HCT116 (cell line): ENCODE measurements around the gene PSME1. TPM values are rescaled to one million over a fixed set of nuclear protein-coding genes. Genes with fewer than 3 reads are reported as not detected.

ENCODE experiments used
- ATAC-seq: fragments of 200-7000 bp; cut with Tn5 transposase; 2 replicates; pipeline ENCODE4 v1.9.1; 2020; ENCODE audit warnings: mild to moderate bottlenecking, moderate library complexity
- BruUV-seq: library from RNA; stranded (reverse); fragments of 400-500 nt; replicated peaks from 2 replicates; lab custom pipeline; 2021; lab: Mats Ljungman, UMichigan
- CTCF ChIA-PET: fragments of 300-600 bp; sonication (Branson Sonifier 250); formaldehyde crosslinking; loops from one replicate; lab custom pipeline; 2021; ENCODE audit warnings: antibody characterized with exemption; lab: Charles Lee
- POLR2A ChIA-PET: fragments of 300-600, 350-600 bp; sonication (Branson Sonifier 250); formaldehyde crosslinking; loops from one replicate; lab custom pipeline; 2021; ENCODE audit warnings: antibody characterized with exemption; lab: Charles Lee
- RAD21 ChIA-PET, 2 experiments: fragments of 300-600 bp; sonication (Branson Sonifier 250); formaldehyde crosslinking; loops; one replicate each; lab custom pipeline; 2023; ENCODE audit warnings: low total read pairs in 2 of 2; ENCODE audit not compliant: uncharacterized antibody in 2 of 2, unreplicated experiment in 2 of 2, low non-redundant PET in 1 of 2; lab: Charles Lee
- DNase-seq: peaks from one replicate; pipeline ENCODE4 v3.0.0-alpha.2; 2010; ENCODE audit warnings: low read depth, low spot score
- H2AFZ ChIP-seq: fragments of 200-600 bp; shearing (Covaris generic), sonication (generic); 2 replicates; pipeline ENCODE4 v1.6.1; 2017; ENCODE audit warnings: low read depth, mixed run types, mixed read lengths, antibody characterized with exemption, low read length; ENCODE audit not compliant: poor library complexity, severe bottlenecking
- H3K27ac ChIP-seq: 2 replicates; pipeline ENCODE4 v1.5.1; 2012; ENCODE audit warnings: low read depth, low read length
- H3K27me3 ChIP-seq: fragments of 200-600 bp; sonication (generic); 2 replicates; pipeline ENCODE4 v1.6.1; 2016; ENCODE audit warnings: mixed run types, low read length, mixed read lengths; ENCODE audit not compliant: insufficient read depth
- H3K36me3 ChIP-seq, 2 experiments: fragments of 200-500 bp in 1 of 2; fragments of 200-600 bp in 1 of 2; sonication (Bioruptor generic) in 1 of 2; sonication (generic) in 1 of 2; 2 replicates each; pipeline versions ENCODE4 v1.5.1 to v1.6.1; 2014 to 2016; ENCODE audit warnings: low read length in 2 of 2, inconsistent platforms in 1 of 2, mixed read lengths in 1 of 2, mixed run types in 1 of 2; ENCODE audit not compliant: insufficient read depth in 2 of 2, control insufficient read depth in 1 of 2
- H3K4me1 ChIP-seq, 2 experiments: fragments of 200-600 bp in 1 of 2; sonication (generic) in 1 of 2; 2 replicates each; pipeline versions ENCODE4 v1.5.1 to v1.6.1; 2012 to 2017; ENCODE audit warnings: low read length in 2 of 2, inconsistent platforms in 1 of 2, mild to moderate bottlenecking in 1 of 2, mixed read lengths in 1 of 2, mixed run types in 1 of 2, moderate library complexity in 1 of 2; ENCODE audit not compliant: insufficient read depth in 2 of 2, control insufficient read depth in 1 of 2
- H3K4me2 ChIP-seq: fragments of 200-600 bp; sonication (generic); 2 replicates; pipeline ENCODE4 v1.6.1; 2017; ENCODE audit warnings: mixed run types, low read length, mixed read lengths
- H3K4me3 ChIP-seq, 2 experiments: fragments of 200-600 bp in 1 of 2; sonication (generic) in 1 of 2; replicated peaks in 1 of 2; 2 replicates each; pipeline ENCODE4 v1.5.1; 2011 to 2016; ENCODE audit warnings: low read length in 2 of 2, control low read depth in 1 of 2, low read depth in 1 of 2, mild to moderate bottlenecking in 1 of 2, mixed read lengths in 1 of 2, mixed run types in 1 of 2
- H3K79me2 ChIP-seq: fragments of 200-600 bp; sonication (generic); 2 replicates; pipeline ENCODE4 v1.6.1; 2017; ENCODE audit warnings: mild to moderate bottlenecking, mixed run types, low read length, moderate library complexity, mixed read lengths; ENCODE audit not compliant: insufficient read depth
- H3K9ac ChIP-seq: fragments of 200-600 bp; sonication (generic); 2 replicates; pipeline ENCODE4 v1.6.1; 2016; ENCODE audit warnings: low read length, mixed read lengths
- H3K9me2 ChIP-seq: fragments of 200-600 bp; sonication (generic), shearing (Covaris generic); 2 replicates; pipeline ENCODE4 v1.6.1; 2017; ENCODE audit warnings: mixed run types, mild to moderate bottlenecking, moderate library complexity; ENCODE audit not compliant: insufficient read depth
- H3K9me3 ChIP-seq, 2 experiments: fragments of 200-500 bp in 1 of 2; fragments of 200-600 bp in 1 of 2; sonication (Bioruptor generic) in 1 of 2; sonication (generic) in 1 of 2; 2 replicates each; pipeline ENCODE4 v1.6.1; 2014 to 2017; ENCODE audit warnings: low read length in 2 of 2, mixed read lengths in 2 of 2, inconsistent platforms in 1 of 2, low read depth in 1 of 2, mild to moderate bottlenecking in 1 of 2, mixed run types in 1 of 2, moderate library complexity in 1 of 2; ENCODE audit not compliant: control insufficient read depth in 1 of 2, insufficient read depth in 1 of 2
- H4K20me1 ChIP-seq: fragments of 200-600 bp; sonication (generic), shearing (Covaris generic); 2 replicates; pipeline ENCODE4 v1.6.1; 2017; ENCODE audit warnings: mixed run types, mild to moderate bottlenecking, moderate library complexity; ENCODE audit not compliant: insufficient read depth
- CEBPB ChIP-seq: IDR thresholded peaks from 2 replicates; pipeline ENCODE4 v1.6.1; 2012; ENCODE audit warnings: low read depth
- EGR1 ChIP-seq: IDR thresholded peaks from 2 replicates; pipeline ENCODE4 v1.6.1; 2012; ENCODE audit warnings: low read depth
- ELF1 ChIP-seq: IDR thresholded peaks from 2 replicates; pipeline ENCODE4 v1.6.1; 2012; ENCODE audit warnings: low read depth, borderline replicate concordance
- EZH2 ChIP-seq: fragments of 200-600 bp; sonication (generic); IDR thresholded peaks from 2 replicates; pipeline ENCODE4 v1.6.1; 2017; ENCODE audit warnings: antibody characterized with exemption, mixed run types
- EZH2phosphoT487 ChIP-seq: fragments of 200-600 bp; IDR thresholded peaks from 2 replicates; pipeline ENCODE4 v1.6.1; 2018; ENCODE audit warnings: antibody characterized with exemption, borderline replicate concordance
- POLR2AphosphoS5 ChIP-seq: IDR thresholded peaks from 2 replicates; pipeline ENCODE4 v1.6.1; 2011; ENCODE audit warnings: mild to moderate bottlenecking, low read depth, low read length, moderate library complexity
- SP1 ChIP-seq: IDR thresholded peaks from 2 replicates; pipeline ENCODE4 v1.6.1; 2012; ENCODE audit warnings: low read depth
- ZNF274 ChIP-seq: fragments of 200-500 bp; sonication (Bioruptor generic); IDR thresholded peaks from 2 replicates; pipeline ENCODE4 v1.6.1; 2014; ENCODE audit warnings: mild to moderate bottlenecking, low read depth, low read length, inconsistent platforms
- intact Hi-C: fragments of 100-400 bp; cut with micrococcal nuclease; formaldehyde crosslinking; loops from 2 replicates; pipeline ENCODE4 v1.10.0; 2022
- total RNA-seq: library from RNA; stranded (reverse); gene quantifications from one replicate; pipeline ENCODE4 v1.2.1, GENCODE V29; 2021; ENCODE audit not compliant: unreplicated experiment
- TF ChIP-seq, protein P1 (sequence below): IDR thresholded peaks from 2 replicates; pipeline ENCODE4 v1.6.1; 2011; ENCODE audit warnings: mild to moderate bottlenecking, low read length, moderate library complexity; ENCODE audit not compliant: insufficient replicate concordance; ENCODE audit errors: extremely low read depth
- TF ChIP-seq, protein P2 (sequence below): IDR thresholded peaks from 2 replicates; pipeline ENCODE4 v1.6.1; 2012

The PSME1 gene
- total RNA-seq, 1 experiment from 2014 or later: 174 TPM

DNA sequence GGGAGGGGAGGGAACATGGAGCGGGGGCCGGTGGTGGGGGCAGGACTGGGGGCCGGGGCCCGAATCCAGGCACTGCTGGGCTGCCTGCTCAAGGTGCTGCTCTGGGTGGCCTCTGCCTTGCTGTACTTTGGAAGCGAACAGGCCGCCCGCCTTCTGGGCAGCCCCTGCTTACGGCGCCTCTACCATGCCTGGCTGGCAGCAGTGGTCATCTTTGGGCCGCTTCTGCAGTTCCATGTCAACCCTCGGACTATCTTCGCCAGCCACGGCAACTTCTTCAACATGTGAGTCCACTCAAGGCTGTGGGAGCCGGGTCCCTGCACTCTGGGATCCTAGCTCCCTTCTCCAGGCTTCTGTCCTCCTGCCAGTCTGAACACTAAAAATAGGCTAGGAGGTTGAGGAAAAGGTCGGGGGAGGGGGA is 4.4 kb upstream of the PSME1 start:
- Histone ChIP-seq H3K9ac (no peak overlapping the region), H3K79me2 (peaks cover 1% of the 10 kb centered on the region; the same call in 1 of the 2 replicates), H3K4me1 (peaks cover 7 to 9% of the 10 kb centered on the region in 2 experiments; a peak in 3 of 4 replicates), H2AFZ (no peak overlapping the region), H3K4me2 (no peak overlapping the region), H3K9me2 (no peaks in the 10 kb centered on the region), H4K20me1 (no peaks in the 10 kb centered on the region), H3K9me3 (no peaks in the 10 kb centered on the region), H3K4me3 (no peak overlapping the region), H3K36me3 (no peaks in the 10 kb centered on the region), H3K27ac (no peak overlapping the region), H3K27me3 (no peaks in the 10 kb centered on the region)
- no TSS peak for BruUV-seq
- ChIA-PET POLR2A (interaction anchor here (3.0 kb wide), 1 partner anchor 17 kb away, joined by 8 read pairs; the partner anchor contains the start of genes DCAF11 and NRL), CTCF (no interaction called here), RAD21 (no interaction called here)
- no peak for ATAC-seq
- intact Hi-C loops: no loop called here
- no peak for DNase-seq
- TF ChIP-seq SP1 (no peak), EGR1 (no peak), POLR2AphosphoS5 (no peak), EZH2 (no peak), CEBPB (no peak), ZNF274 (no peak), EZH2phosphoT487 (no peak), ELF1 (no peak)
- TF ChIP-seq, protein P1, sequence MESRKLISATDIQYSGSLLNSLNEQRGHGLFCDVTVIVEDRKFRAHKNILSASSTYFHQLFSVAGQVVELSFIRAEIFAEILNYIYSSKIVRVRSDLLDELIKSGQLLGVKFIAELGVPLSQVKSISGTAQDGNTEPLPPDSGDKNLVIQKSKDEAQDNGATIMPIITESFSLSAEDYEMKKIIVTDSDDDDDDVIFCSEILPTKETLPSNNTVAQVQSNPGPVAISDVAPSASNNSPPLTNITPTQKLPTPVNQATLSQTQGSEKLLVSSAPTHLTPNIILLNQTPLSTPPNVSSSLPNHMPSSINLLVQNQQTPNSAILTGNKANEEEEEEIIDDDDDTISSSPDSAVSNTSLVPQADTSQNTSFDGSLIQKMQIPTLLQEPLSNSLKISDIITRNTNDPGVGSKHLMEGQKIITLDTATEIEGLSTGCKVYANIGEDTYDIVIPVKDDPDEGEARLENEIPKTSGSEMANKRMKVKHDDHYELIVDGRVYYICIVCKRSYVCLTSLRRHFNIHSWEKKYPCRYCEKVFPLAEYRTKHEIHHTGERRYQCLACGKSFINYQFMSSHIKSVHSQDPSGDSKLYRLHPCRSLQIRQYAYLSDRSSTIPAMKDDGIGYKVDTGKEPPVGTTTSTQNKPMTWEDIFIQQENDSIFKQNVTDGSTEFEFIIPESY: no peak
- TF ChIP-seq, protein P2, sequence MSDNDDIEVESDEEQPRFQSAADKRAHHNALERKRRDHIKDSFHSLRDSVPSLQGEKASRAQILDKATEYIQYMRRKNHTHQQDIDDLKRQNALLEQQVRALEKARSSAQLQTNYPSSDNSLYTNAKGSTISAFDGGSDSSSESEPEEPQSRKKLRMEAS: no peak
